Endometrial microvascular endothelial cells (primary cell): Measurements from ENCODE around the gene DPPA5. TPM values are rescaled to one million over a fixed set of nuclear protein-coding genes. Genes with fewer than 3 reads are reported as not detected.
"Not testable (repeated sequence)": the region's sequence is repeated elsewhere in the genome, so short reads cannot be mapped to it uniquely, and the experiment has no call there.

Experiments used
- in situ Hi-C: cut with HindIII; loops from 2 replicates; pipeline ENCODE4 v1.10.0; 2017; ENCODE audit warnings: low sequenced_read_pairs, low pct_unique_long_range_greater_than_20kb; ENCODE audit errors: inconsistent ontology term
- total RNA-seq: library from RNA; depleted of rRNA; stranded (reverse); fragments of >200 nt; gene quantifications from one replicate; pipeline ENCODE4 v1.2.3, GENCODE V29; 2015; ENCODE audit errors: inconsistent ontology term

Gene DPPA5
- total RNA-seq, 1 donor from 2014 or later, result not detected

DNA sequence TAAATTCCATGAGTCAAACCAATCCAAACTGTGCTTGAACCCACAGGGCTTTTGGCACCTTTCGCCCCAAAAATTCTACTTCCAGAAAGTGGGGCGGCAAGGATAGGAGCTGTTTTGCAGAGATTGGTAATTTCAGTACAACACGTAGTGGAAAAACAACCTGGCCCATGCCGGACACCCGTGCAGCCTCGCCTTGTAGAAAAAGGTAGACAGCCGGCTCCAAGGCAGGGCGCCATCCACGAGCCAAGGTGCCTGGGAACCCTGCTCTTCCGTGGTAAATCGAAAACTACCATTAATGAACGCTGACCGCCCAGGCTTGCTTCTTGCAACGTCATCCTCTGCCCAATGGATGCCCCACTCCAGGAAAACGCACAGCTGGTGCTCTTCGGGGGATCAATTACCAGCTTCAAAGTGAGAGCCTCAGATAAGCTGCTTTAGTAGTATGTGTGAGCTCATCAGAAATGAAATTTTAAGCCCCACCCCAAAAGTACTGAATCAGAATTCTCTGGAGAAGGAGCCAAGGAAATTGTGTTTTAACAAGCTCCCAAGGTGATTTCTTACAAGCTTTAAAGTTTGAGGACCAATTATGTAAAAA, 13.8 kb upstream of the DPPA5 start:
- in situ Hi-C loops, result no loop called here

GRCh38 chr6:73364549-73364948, 10.5 kb upstream of the DPPA5 start:
- in situ Hi-C loops, result no loop called here

- in situ Hi-C loops, result no loop called here
Measured at GRCh38 chr6:73364121-73364520, 10.0 kb upstream of the DPPA5 start.

GRCh38 chr6:73363537-73363875, 9.4 kb upstream of the DPPA5 start:
- in situ Hi-C loops, result no loop called here

GRCh38 chr6:73362869-73363536, 8.9 kb upstream of the DPPA5 start:
- in situ Hi-C loops, result no loop called here

GRCh38 chr6:73362358-73362757, 8.3 kb upstream of the DPPA5 start, which contains the start of gene KHDC3L:
Gene KHDC3L, plus strand, starts transcription at chr6:73362658. Its CDS starts 72 bp downstream, at chr6:73362730.
- in situ Hi-C loops, result no loop called here

DNA sequence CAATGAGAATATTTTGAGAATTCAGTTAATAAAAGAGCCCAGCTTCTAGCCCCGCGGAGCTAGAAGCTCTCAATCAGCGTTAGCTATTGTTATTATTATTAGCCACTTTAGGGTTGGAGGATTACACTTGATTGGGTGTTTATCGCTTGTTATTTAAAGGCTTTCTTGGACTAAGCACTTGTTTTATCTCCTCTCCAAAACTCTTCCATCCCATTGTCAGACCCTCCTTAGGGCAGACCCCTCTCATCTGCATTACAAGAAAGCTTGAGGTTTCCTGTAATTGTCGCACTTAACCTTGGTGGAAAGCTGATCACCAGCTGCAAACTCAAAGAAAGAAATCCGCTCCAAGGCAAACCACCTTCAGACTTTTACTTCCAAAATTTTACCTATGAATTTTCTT, 4.8 kb downstream of the DPPA5 start:
- in situ Hi-C loops, result no loop called here

DNA sequence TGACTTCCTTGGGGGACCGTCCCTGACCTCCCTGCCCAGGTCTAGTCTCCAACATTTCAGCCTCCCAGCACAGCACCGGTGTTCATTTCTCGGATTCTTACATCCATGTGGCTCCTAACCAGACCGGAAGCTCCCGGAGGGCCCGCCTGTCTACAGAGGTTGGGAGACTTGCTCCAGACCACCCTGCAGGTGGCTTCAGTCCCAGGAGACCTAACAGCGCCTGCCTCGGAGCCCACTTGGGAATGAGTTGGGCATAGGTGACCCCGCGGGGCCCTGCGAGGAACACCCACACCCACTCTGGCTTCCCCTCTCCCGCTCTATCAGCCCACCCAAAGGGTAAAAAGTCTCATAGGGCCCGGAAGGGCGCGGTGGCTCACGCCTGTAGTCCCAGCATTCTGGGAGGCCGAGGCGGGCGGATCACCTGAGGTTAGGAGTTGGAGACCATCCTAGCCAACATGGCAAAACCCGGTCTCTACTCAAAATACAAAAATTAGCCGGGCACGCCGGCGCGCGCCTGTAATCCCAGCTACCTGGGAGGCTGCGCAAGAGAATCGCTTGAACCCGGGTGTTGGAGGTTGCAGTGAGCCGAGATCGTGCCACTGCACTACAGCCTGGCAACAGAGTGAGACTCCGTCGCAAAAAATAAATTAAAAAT, 5.4 kb downstream of the DPPA5 start:
- in situ Hi-C loops, result no loop called here

- in situ Hi-C loops, result no loop called here
Measured at GRCh38 chr6:73343164-73343563, 10.9 kb downstream of the DPPA5 start.

- in situ Hi-C loops, result no loop called here
Measured at GRCh38 chr6:73342174-73342573, 11.9 kb downstream of the DPPA5 start.

DNA sequence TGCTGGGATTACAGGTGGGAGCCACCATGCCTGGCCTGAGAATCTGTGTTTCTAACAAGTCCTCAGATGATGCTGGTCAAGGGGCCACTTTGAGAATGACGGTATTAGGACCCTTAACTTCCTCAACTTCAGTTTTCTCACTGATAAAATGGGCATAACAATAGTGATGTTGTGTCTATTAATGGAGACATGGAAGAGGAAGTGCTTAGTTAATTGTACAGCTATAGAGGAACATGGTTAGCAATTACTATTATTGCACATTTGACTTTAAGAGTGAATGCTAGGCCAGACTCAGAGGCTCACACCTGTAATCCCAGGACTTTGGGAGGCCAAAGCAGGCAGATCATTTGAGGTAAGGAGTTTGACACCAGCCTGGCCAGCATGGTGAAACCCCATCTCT, 12.7 kb downstream of the DPPA5 start:
- in situ Hi-C loops, result no loop called here

DNA sequence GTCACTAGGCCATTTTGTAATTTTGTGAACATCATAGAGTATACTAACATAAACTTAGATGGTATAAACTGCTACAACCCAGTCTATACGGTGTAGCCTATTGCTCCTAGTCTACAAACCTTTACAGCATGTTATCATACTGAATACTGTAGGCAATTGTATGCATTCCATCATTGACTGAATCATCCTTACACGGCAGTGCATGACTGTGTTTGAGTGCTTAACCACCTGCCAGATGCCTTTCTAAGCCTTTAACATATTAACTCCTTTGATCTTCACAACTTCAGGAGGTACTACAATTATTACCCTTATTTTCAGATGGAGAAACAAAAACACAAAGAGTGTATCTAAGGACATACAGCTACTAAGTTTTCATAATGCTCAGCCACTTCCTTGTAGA, 14.0 kb downstream of the DPPA5 start:
- in situ Hi-C loops, result no loop called here

DNA sequence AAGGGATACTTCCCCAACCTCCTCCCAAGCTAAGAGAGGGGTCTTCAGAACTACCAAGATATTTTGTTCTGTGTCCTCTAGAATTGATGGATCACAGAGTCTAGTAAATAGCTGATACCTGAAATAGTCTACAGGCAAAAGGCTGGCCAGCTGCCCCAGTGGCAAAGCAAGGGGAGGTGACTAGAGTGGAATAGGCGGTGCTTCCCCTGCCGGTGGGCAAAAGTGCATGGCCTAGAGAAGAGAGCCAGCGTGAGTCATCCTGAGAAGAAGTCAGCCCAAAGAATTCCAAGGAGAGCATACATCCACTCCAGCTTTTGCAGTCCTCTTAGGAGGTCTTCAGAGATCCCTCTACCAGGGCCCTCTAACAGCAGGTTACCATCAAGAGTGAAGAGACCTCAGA, 14.7 kb downstream of the DPPA5 start:
- in situ Hi-C loops, result no loop called here

GRCh38 chr6:73329201-73329600, 24.9 kb downstream of the DPPA5 start:
- in situ Hi-C loops, result no loop called here

DNA sequence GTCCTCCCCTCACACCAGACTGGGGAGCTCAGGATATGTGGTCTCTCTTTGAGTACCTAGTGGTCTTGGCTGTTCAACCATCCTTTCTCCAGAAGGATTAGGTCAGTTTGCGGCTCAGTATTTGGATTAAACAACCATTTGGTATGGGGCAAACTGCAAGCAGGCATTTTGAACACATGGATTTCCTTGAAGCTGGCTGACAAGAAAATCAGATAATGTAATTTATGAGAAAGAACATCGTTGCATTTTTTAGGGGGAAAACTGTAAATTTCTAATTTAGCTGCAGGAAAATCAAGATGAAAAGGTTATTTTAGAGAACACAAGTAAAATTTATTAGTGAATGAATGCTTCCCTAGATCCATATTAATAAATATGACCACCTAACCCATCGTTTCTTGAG, 25.3 kb downstream of the DPPA5 start:
- in situ Hi-C loops, result no loop called here

GRCh38 chr6:73325656-73326055, 28.4 kb downstream of the DPPA5 start:
- in situ Hi-C loops, result no loop called here

DNA sequence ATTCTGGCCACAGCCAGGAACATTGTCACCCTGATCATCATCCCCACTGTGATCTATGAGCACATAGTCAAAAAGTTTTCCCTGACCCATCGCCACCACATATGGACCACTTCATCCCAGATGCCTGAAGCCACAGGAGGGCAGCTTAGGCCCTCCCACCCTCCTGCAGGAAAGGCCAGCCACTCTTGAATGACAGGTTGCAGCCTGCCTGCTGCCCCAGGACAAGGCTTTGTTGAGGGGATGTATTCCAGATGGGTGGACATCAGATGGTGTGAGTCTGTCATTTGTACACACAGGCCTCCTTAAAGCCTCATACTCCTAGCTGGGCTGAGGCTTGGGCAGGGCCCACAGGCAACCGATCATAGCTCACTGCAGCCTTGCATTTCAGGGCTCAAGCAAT, 30.8 kb downstream of the DPPA5 start:
- in situ Hi-C loops, result no loop called here

- in situ Hi-C loops, result no loop called here
Measured at GRCh38 chr6:73314577-73315492, 39.2 kb downstream of the DPPA5 start.

DNA sequence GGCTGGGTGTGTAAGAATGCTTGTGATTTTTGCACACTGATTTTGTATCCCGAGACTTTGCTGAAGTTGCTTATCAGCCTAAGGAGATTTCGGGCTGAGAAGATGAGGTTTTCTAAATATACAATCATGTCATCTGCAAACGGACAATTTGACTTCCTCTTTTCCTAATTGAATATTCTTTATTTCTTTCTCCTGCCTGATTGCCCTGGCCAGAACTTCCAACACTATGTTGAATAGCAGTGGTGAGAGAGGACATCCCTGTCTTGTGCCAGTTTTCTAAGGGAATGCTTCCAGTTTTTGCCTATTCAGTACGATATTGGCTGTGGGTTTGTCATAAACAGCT, 43.6 kb downstream of the DPPA5 start:
- in situ Hi-C loops, result not testable (repeated sequence)
